H1 (cell line): ENCODE results near the gene TSPAN9. TPM values are rescaled to one million over a fixed set of nuclear protein-coding genes. Genes with fewer than 3 reads are reported as not detected.

Experiments used
- CTCF ChIA-PET: fragments of 300-600 bp; sonication (Branson Sonifier 250); formaldehyde crosslinking; loops from one replicate; lab custom pipeline; 2021; ENCODE audit not compliant: partially characterized antibody; lab: Charles Lee
- POLR2A ChIA-PET: fragments of 300-600 bp; sonication (Branson Sonifier 250); formaldehyde crosslinking; loops from one replicate; lab custom pipeline; 2021; ENCODE audit warnings: inconsistent platforms; ENCODE audit not compliant: partially characterized antibody; lab: Charles Lee
- DNase-seq, 2 experiments: peaks; one replicate each; pipeline versions ENCODE4 v3.0.0 to v3.0.0-alpha.2; 2010 to 2022; ENCODE audit warnings: low spot score in 2 of 2, low read depth in 1 of 2, mixed read lengths in 1 of 2
- FAIRE-seq: peaks from 2 replicates; lab custom pipeline; 2011; peaks lifted over from hg19 to GRCh38; lab: Jason Lieb, UNC
- H2AFZ ChIP-seq: 2 replicates; pipeline ENCODE4 v1.8.1; 2012; ENCODE audit warnings: low read length, inconsistent platforms
- H2AK5ac ChIP-seq: 2 replicates; pipeline ENCODE4 v1.6.1; 2013; ENCODE audit warnings: low read depth, low read length
- H2BK120ac ChIP-seq: replicated peaks from 2 replicates; pipeline ENCODE3; 2013; ENCODE audit warnings: low read depth, low read length, inconsistent platforms
- H2BK12ac ChIP-seq: 2 replicates; pipeline ENCODE4 v1.6.1; 2013; ENCODE audit warnings: low read depth, low read length
- H2BK15ac ChIP-seq: 2 replicates; pipeline ENCODE4 v1.6.1; 2013; ENCODE audit warnings: low read length
- H2BK20ac ChIP-seq: 2 replicates; pipeline ENCODE4 v1.6.1; 2013; ENCODE audit warnings: low read length
- H2BK5ac ChIP-seq: 2 replicates; pipeline ENCODE4 v1.6.1; 2013; ENCODE audit warnings: low read depth, low read length
- H3K14ac ChIP-seq: 2 replicates; pipeline ENCODE4 v1.6.1; 2013; ENCODE audit warnings: inconsistent platforms; ENCODE audit not compliant: insufficient read length
- H3K18ac ChIP-seq: 2 replicates; pipeline ENCODE4 v1.6.1; 2013; ENCODE audit warnings: low read length; ENCODE audit errors: extremely low read depth
- H3K23ac ChIP-seq: 2 replicates; pipeline ENCODE4 v1.6.1; 2013; ENCODE audit warnings: inconsistent platforms; ENCODE audit not compliant: insufficient read length
- H3K23me2 ChIP-seq: 2 replicates; pipeline ENCODE4 v1.6.1; 2013; ENCODE audit warnings: low read depth, low read length
- H3K27ac ChIP-seq: 2 replicates; pipeline ENCODE4 v1.6.1; 2011; ENCODE audit warnings: low read depth, low read length, inconsistent platforms
- H3K27me3 ChIP-seq, 4 experiments: replicated peaks in 1 of 4; 1 replicate in 1 of 4; 2 replicates in 3 of 4; pipeline versions ENCODE4 v1.6.1 to v1.8.1; 2011 to 2013; ENCODE audit warnings: low read length in 3 of 4, mild to moderate bottlenecking in 3 of 4, inconsistent platforms in 2 of 4, mixed read lengths in 2 of 4, moderate library complexity in 1 of 4; ENCODE audit not compliant: control insufficient read depth in 3 of 4, insufficient read depth in 3 of 4; ENCODE audit errors: extremely low read depth in 1 of 4
- H3K36me3 ChIP-seq, 4 experiments: 2 replicates each; pipeline versions ENCODE4 v1.6.1 to v1.8.1; 2011 to 2013; ENCODE audit warnings: mild to moderate bottlenecking in 4 of 4, low read length in 3 of 4, moderate library complexity in 2 of 4, control low read depth in 1 of 4, inconsistent platforms in 1 of 4; ENCODE audit not compliant: insufficient read depth in 4 of 4, control insufficient read depth in 2 of 4
- H3K4ac ChIP-seq: replicated peaks from 2 replicates; pipeline ENCODE3; 2013; ENCODE audit warnings: low read length, low read depth, mixed read lengths, inconsistent platforms; ENCODE audit not compliant: insufficient read length
- H3K4me1 ChIP-seq, 4 experiments: replicated peaks in 1 of 4; 1 replicate in 1 of 4; 2 replicates in 3 of 4; pipeline versions ENCODE4 v1.6.1 to v1.8.1; 2011 to 2013; ENCODE audit warnings: low read length in 3 of 4, inconsistent platforms in 2 of 4, mixed read lengths in 1 of 4; ENCODE audit not compliant: insufficient read depth in 4 of 4, control insufficient read depth in 3 of 4
- H3K4me2 ChIP-seq, 2 experiments: 2 replicates each; pipeline versions ENCODE4 v1.6.1 to v1.8.1; 2011 to 2013; ENCODE audit warnings: low read depth in 2 of 2, low read length in 2 of 2, control low read depth in 1 of 2, inconsistent platforms in 1 of 2, mild to moderate bottlenecking in 1 of 2; ENCODE audit not compliant: insufficient read depth in 1 of 2
- H3K4me3 ChIP-seq, 4 experiments: fragments of 200-600, 300-600 bp in 1 of 4; sonication (generic), shearing (Covaris generic), sonication (Bioruptor Twin) in 1 of 4; 2 replicates each; pipeline versions ENCODE4 v1.5.1 to v1.8.1; 2011 to 2016; ENCODE audit warnings: low read length in 4 of 4, low read depth in 3 of 4, control low read depth in 2 of 4, inconsistent platforms in 2 of 4, mild to moderate bottlenecking in 2 of 4, mixed read lengths in 1 of 4, moderate library complexity in 1 of 4; ENCODE audit not compliant: insufficient read depth in 2 of 4; ENCODE audit errors: extremely low read depth in 1 of 4
- H3K56ac ChIP-seq: replicated peaks from 2 replicates; pipeline ENCODE3; 2013; ENCODE audit warnings: low read depth, mild to moderate bottlenecking, mixed read lengths, low read length, inconsistent platforms; ENCODE audit not compliant: insufficient read length
- H3K79me1 ChIP-seq: 2 replicates; pipeline ENCODE4 v1.6.1; 2013; ENCODE audit warnings: low read depth, low read length, control low read depth
- H3K79me2 ChIP-seq, 2 experiments: 2 replicates each; pipeline versions ENCODE4 v1.6.1 to v1.8.1; 2012 to 2013; ENCODE audit warnings: low read length in 2 of 2, mild to moderate bottlenecking in 2 of 2, inconsistent platforms in 1 of 2; ENCODE audit not compliant: insufficient read depth in 2 of 2, control insufficient read depth in 1 of 2
- H3K9ac ChIP-seq, 4 experiments: replicated peaks in 1 of 4; 1 replicate in 1 of 4; 2 replicates in 3 of 4; pipeline versions ENCODE4 v1.6.1 to v1.8.1; 2011 to 2013; ENCODE audit warnings: low read depth in 3 of 4, low read length in 3 of 4, control low read depth in 2 of 4, mild to moderate bottlenecking in 2 of 4, moderate library complexity in 2 of 4, inconsistent platforms in 1 of 4; ENCODE audit errors: extremely low read depth in 1 of 4
- H3K9me3 ChIP-seq, 2 experiments: 2 replicates each; pipeline versions ENCODE4 v1.6.1 to v1.8.1; 2012 to 2013; ENCODE audit warnings: mild to moderate bottlenecking in 2 of 2, moderate library complexity in 2 of 2, control low read depth in 1 of 2, inconsistent platforms in 1 of 2, low read depth in 1 of 2, low read length in 1 of 2, mixed read lengths in 1 of 2; ENCODE audit not compliant: insufficient read depth in 2 of 2
- H4K20me1 ChIP-seq, 2 experiments: replicated peaks in 1 of 2; 2 replicates each; pipeline versions ENCODE3 to v1.8.1; 2011 to 2013; ENCODE audit warnings: inconsistent platforms in 2 of 2, low read length in 2 of 2, mild to moderate bottlenecking in 1 of 2; ENCODE audit not compliant: insufficient read depth in 2 of 2, control insufficient read depth in 1 of 2
- H4K5ac ChIP-seq: 2 replicates; pipeline ENCODE4 v1.6.1; 2013; ENCODE audit warnings: low read length, low read depth, mixed read lengths, inconsistent platforms; ENCODE audit not compliant: insufficient read length
- H4K8ac ChIP-seq: 2 replicates; pipeline ENCODE4 v1.8.0; 2013; ENCODE audit warnings: mild to moderate bottlenecking, moderate library complexity, low read length, inconsistent platforms; ENCODE audit not compliant: insufficient read depth; ENCODE audit errors: extremely low read depth
- H4K91ac ChIP-seq: replicated peaks from 2 replicates; pipeline ENCODE3; 2013; ENCODE audit warnings: low read length, mixed read lengths, inconsistent platforms; ENCODE audit not compliant: insufficient read length
- ASH2L ChIP-seq: fragments of 200-600, 300-600 bp; sonication (generic); IDR thresholded peaks from one replicate; pipeline ENCODE4 v1.7.1; 2017; ENCODE audit warnings: low read length
- ATF3 ChIP-seq: IDR thresholded peaks from 2 replicates; pipeline ENCODE4 v1.6.1; 2011; ENCODE audit warnings: low read depth, mild to moderate bottlenecking, low read length; ENCODE audit not compliant: insufficient read depth
- CEBPB ChIP-seq: IDR thresholded peaks from 2 replicates; pipeline ENCODE4 v1.6.1; 2012; ENCODE audit warnings: low read depth, low read length
- CREB1 ChIP-seq: IDR thresholded peaks from 2 replicates; pipeline ENCODE4 v1.6.1; 2012; ENCODE audit warnings: inconsistent platforms
- CTBP2 ChIP-seq: IDR thresholded peaks from 2 replicates; pipeline ENCODE4 v1.7.0; 2011; ENCODE audit warnings: borderline replicate concordance, mild to moderate bottlenecking, moderate library complexity, mixed read lengths, low read length; ENCODE audit not compliant: insufficient read depth, insufficient read length
- HDAC6 ChIP-seq: IDR thresholded peaks from one replicate; pipeline ENCODE4 v1.7.1; 2012; ENCODE audit warnings: low read depth, mild to moderate bottlenecking, inconsistent platforms, low read length, moderate library complexity
- MAFK ChIP-seq: IDR thresholded peaks from 2 replicates; pipeline ENCODE4 v1.6.1; 2012; ENCODE audit warnings: low read depth, mild to moderate bottlenecking, improper control_type of control experiment, low read length
- POU5F1 ChIP-seq: IDR thresholded peaks from 2 replicates; pipeline ENCODE4 v1.6.1; 2011; ENCODE audit warnings: low read depth, mild to moderate bottlenecking, low read length, moderate library complexity
- RAD21 ChIP-seq, 2 experiments: IDR thresholded peaks in 1 of 2; conservative IDR thresholded peaks in 1 of 2; 2 replicates each; pipeline ENCODE4 v1.6.1; 2011; ENCODE audit warnings: low read depth in 2 of 2, low read length in 2 of 2, improper control_type of control experiment in 1 of 2, inconsistent platforms in 1 of 2, mild to moderate bottlenecking in 1 of 2, moderate library complexity in 1 of 2
- RBBP5 ChIP-seq: IDR thresholded peaks from 2 replicates; pipeline ENCODE4 v1.7.1; 2012; ENCODE audit warnings: low read depth, mild to moderate bottlenecking, inconsistent platforms, low read length, moderate library complexity, borderline replicate concordance
- RXRA ChIP-seq: IDR thresholded peaks from 2 replicates; pipeline ENCODE4 v1.6.1; 2011; ENCODE audit warnings: low read depth, mild to moderate bottlenecking, low read length, moderate library complexity; ENCODE audit not compliant: insufficient read depth
- SP4 ChIP-seq: IDR thresholded peaks from 2 replicates; pipeline ENCODE4 v1.6.1; 2012; ENCODE audit warnings: low read length, inconsistent platforms
- ZNF274 ChIP-seq: IDR thresholded peaks from 2 replicates; pipeline ENCODE4 v1.7.0; 2012; ENCODE audit warnings: low read length, borderline replicate concordance; ENCODE audit errors: extremely low read depth
- WGBS, 2 experiments: shearing (Covaris generic) in 1 of 2; methylation state at CpG; one replicate each; pipeline versions ENCODE4 v1.1.6 to v1.1.7; 2013 to 2015; ENCODE audit warnings: low lambda C conversion rate in 2 of 2, mixed read lengths in 2 of 2, inconsistent platforms in 1 of 2, low coverage in 1 of 2, missing lambda C conversion rate in 1 of 2; ENCODE audit not compliant: insufficient replicate concordance in 2 of 2, insufficient coverage in 1 of 2, insufficient read length in 1 of 2; ENCODE audit errors: extremely low coverage in 1 of 2, missing lambda C conversion rate in 1 of 2; 5-methylcytosine and 5-hydroxymethylcytosine counted together
- polyA plus RNA-seq, 7 experiments: library from polyadenylated mRNA; depleted of rRNA in 3 of 7; stranded (reverse) in 5 of 7; unstranded in 2 of 7; fragments of >200 nt in 5 of 7; fragments of 200-250 nt in 2 of 7; gene quantifications; 1 replicate in 5 of 7; 2 replicates in 1 of 7; 4 replicates in 1 of 7; pipeline versions ENCODE4 v1.2.1 to v1.2.3, GENCODE V29; 2011 to 2013; ENCODE audit warnings: missing spikeins in 2 of 7, mixed read lengths in 2 of 7
- total RNA-seq: library from RNA; stranded (reverse); fragmentation: NEBNext Ultra II Directional; extraction: Animal tissue kit (Norgen Biotek cat#: 25700); gene quantifications from 2 replicates; pipeline ENCODE4 v1.2.1, GENCODE V29; 2021

TSPAN9 gene
- total and polyA plus RNA-seq, 2 of the 8 experiments (the other 6 are each of a cell fraction or from before 2014, with no cell fraction given): 11.5 to 29.1 TPM

- Histone ChIP-seq H2AK5ac (0 out of 2 replicates have a peak overlapping the region, but pooled peaks have one; percentile 11), H3K4me3 (no peak overlapping the region), H3K14ac (no peak overlapping the region), H3K36me3 (no peaks in the 10 kb centered on the region), H2AFZ (no peak overlapping the region), H3K23ac (no peak overlapping the region), H3K9ac (no peak overlapping the region), H3K4me2 (no peak overlapping the region), H2BK15ac (no peak overlapping the region), H4K8ac (no peak overlapping the region), H3K9me3 (no peaks in the 10 kb centered on the region), H2BK120ac (no peak overlapping the region), H3K23me2 (0 out of 2 replicates have a peak, but pooled peaks cover 2% of the 10 kb centered on the region), H4K5ac (no peak overlapping the region), H4K91ac (no peak overlapping the region), H4K20me1 (no peaks in the 10 kb centered on the region), H2BK20ac (no peak overlapping the region), H3K79me1 (no peaks in the 10 kb centered on the region; the same call in none of the 2 replicates), H3K56ac (no peak overlapping the region), H3K4ac (no peak overlapping the region), H2BK5ac (no peak overlapping the region), H2BK12ac (no peak overlapping the region), H3K18ac (no peak overlapping the region), H3K4me1 (peaks cover 8 to 27% (median 21%) of the 10 kb centered on the region in 4 experiments), H3K27ac (no peak overlapping the region), H3K27me3 (no peaks in the 10 kb centered on the region), H3K79me2 (no peaks in the 10 kb centered on the region)
- FAIRE-seq (no peak), DNase-seq (no peak)
- ChIA-PET POLR2A (interaction anchor here (1.0 kb wide), 2 partner anchors 15 to 89 kb away, joined by 3 to 4 read pairs; no protein-coding TSS in a partner anchor), CTCF (interaction anchor here (0.6 to 16.6 kb wide), 16 partner anchors 7 to 650 kb away, joined by 3 to 300 read pairs (median 4); no protein-coding TSS in a partner anchor)
- WGBS, 2 experiments: 90% methylated on average over 5 of the region's 5 CpGs; no CpG with 5 or more reads in 1 of the 2 experiments
- TF ChIP-seq ATF3: no peak
- TF ChIP-seq RXRA: no peak
- TF ChIP-seq ASH2L: no peak
- TF ChIP-seq RBBP5: no peak
- no peak for TF ChIP-seq CREB1
- no peak for TF ChIP-seq CEBPB
- no peak for TF ChIP-seq POU5F1
- no peak for TF ChIP-seq ZNF274
- no peak for TF ChIP-seq RAD21 (IDR thresholded peaks at IDR 0.05 in 1 of 2, conservative IDR thresholded peaks at IDR 0.05 in 1 of 2; ENCODE audit: low read depth in 2 of 2, low read length in 2 of 2)
- TF ChIP-seq CTBP2: no peak
- no peak for TF ChIP-seq MAFK
- no peak for TF ChIP-seq HDAC6
- TF ChIP-seq SP4: no peak
Measured at GRCh38 chr12:3154006-3154405, 76.8 kb downstream of the TSPAN9 start.
